HG03571 (cell line): ENCODE data around the gene RASA1.

Experiments used
- ATAC-seq: cut with Tn5 transposase; IDR thresholded peaks from one replicate; pipeline ENCODE4 v1.9.1; 2021; ENCODE audit not compliant: unreplicated experiment

The RASA1 gene

GRCh38 chr5:87438231-87438630 is 170.5 kb downstream of the RASA1 start:
- ATAC-seq: no peak
